ENCODE data around the gene PLCXD1. TPM values are rescaled to one million over a fixed set of nuclear protein-coding genes. Genes with fewer than 3 reads are reported as not detected.

The PLCXD1 gene
- total RNA-seq, 1 donor from 2014 or later = 34.8 TPM

- DNase-seq (ENCODE audit: low spot score) = no peak
Observed at GRCh38 chrX:333611-334311, 52.6 kb downstream of the PLCXD1 start.

GRCh38 chrX:334331-334891 lies 53.2 kb downstream of the PLCXD1 start:
- DNase-seq (ENCODE audit: low spot score) = no peak

- no peak for DNase-seq (ENCODE audit: low spot score)
Observed at GRCh38 chrX:334971-335757, 54.0 kb downstream of the PLCXD1 start.

- DNase-seq (ENCODE audit: low spot score) = no peak
Observed at GRCh38 chrX:335758-336155, 54.6 kb downstream of the PLCXD1 start.

- no peak for DNase-seq (ENCODE audit: low spot score)
Observed at GRCh38 chrX:336227-336626, 55.0 kb downstream of the PLCXD1 start.

GRCh38 chrX:337331-337831 lies 56.2 kb downstream of the PLCXD1 start:
- DNase-seq (ENCODE audit: low spot score) = no peak

- no peak for DNase-seq (ENCODE audit: low spot score)
Observed at GRCh38 chrX:338281-338835, 57.2 kb downstream of the PLCXD1 start.

GRCh38 chrX:338836-339400 lies 57.7 kb downstream of the PLCXD1 start:
- DNase-seq (ENCODE audit: low spot score) = no peak

GRCh38 chrX:340121-340520 lies 58.9 kb downstream of the PLCXD1 start:
- no peak for DNase-seq (ENCODE audit: low spot score)

- DNase-seq (ENCODE audit: low spot score) = no peak
Observed at GRCh38 chrX:340641-341423, 59.7 kb downstream of the PLCXD1 start.

GRCh38 chrX:341541-342101 lies 60.4 kb downstream of the PLCXD1 start:
- no peak for DNase-seq (ENCODE audit: low spot score)

- DNase-seq (ENCODE audit: low spot score) = no peak
Observed at GRCh38 chrX:344371-344901, 63.3 kb downstream of the PLCXD1 start.

- no peak for DNase-seq (ENCODE audit: low spot score)
Observed at GRCh38 chrX:345020-345925, 64.1 kb downstream of the PLCXD1 start.

- no peak for DNase-seq (ENCODE audit: low spot score)
Observed at GRCh38 chrX:346034-346813, 65.0 kb downstream of the PLCXD1 start.

- DNase-seq (ENCODE audit: low spot score) = no peak
Observed at GRCh38 chrX:347351-348117, 66.4 kb downstream of the PLCXD1 start.

GRCh38 chrX:348461-349117 lies 67.4 kb downstream of the PLCXD1 start:
- DNase-seq (ENCODE audit: low spot score) = no peak

GRCh38 chrX:349196-349595 lies 68.0 kb downstream of the PLCXD1 start:
- no peak for DNase-seq (ENCODE audit: low spot score)

GRCh38 chrX:349702-350101 lies 68.5 kb downstream of the PLCXD1 start:
- DNase-seq (ENCODE audit: low spot score) = no peak

All from mucosa of gallbladder (tissue), 1 donor.